ENCODE measurements around the gene SLC44A5.

DNA sequence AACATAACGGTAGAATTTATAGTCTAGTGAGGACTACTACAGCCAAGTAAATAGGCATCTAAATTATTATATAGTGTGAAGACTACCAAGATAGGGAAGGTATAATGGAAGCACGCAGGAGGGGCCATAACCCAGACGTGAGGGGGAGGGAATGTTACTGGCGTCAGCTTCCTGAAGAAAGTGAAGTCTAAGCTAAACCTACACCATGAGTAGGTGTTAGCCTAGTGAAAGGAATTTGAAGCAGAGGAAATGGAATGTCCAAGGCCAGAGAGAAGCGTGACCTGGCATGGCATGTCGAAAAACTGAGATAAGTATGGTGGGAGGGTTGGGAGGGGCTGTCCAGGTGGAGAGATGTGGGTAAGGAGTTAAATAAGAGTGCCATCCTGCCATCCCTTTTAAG, 140.5 kb downstream of the SLC44A5 start:
- no peak for TF ChIP-seq CTCF (IDR thresholded peaks at IDR 0.05)
- TF ChIP-seq POLR2A (IDR thresholded peaks at IDR 0.05): no peak

Measured in thyroid gland (tissue), 4 donors.